H9 (cell line): ENCODE measurements around the gene TBC1D22A. TPM values are rescaled to one million over a fixed set of nuclear protein-coding genes. Genes with fewer than 3 reads are reported as not detected.

Experiments
- DNase-seq: peaks from one replicate; pipeline ENCODE4 v3.0.0-alpha.2; 2017
- H2AFZ ChIP-seq: one replicate; pipeline ENCODE4 v1.6.1; 2013; ENCODE audit warnings: mild to moderate bottlenecking, low read length, control low read depth, moderate library complexity
- H2AK5ac ChIP-seq: 2 replicates; pipeline ENCODE4 v1.6.1; 2013; ENCODE audit warnings: low read length, control low read depth, mixed read lengths; ENCODE audit not compliant: insufficient read length
- H2BK120ac ChIP-seq: one replicate; pipeline ENCODE4 v1.6.1; 2013; ENCODE audit warnings: low read depth, mild to moderate bottlenecking, low read length, control low read depth, inconsistent platforms; ENCODE audit not compliant: poor library complexity, severe bottlenecking
- H2BK12ac ChIP-seq: 2 replicates; pipeline ENCODE4 v1.6.1; 2013; ENCODE audit warnings: low read length, control low read depth, mixed read lengths, low read depth; ENCODE audit not compliant: insufficient read length
- H2BK15ac ChIP-seq: 2 replicates; pipeline ENCODE4 v1.6.1; 2013; ENCODE audit warnings: low read depth, low read length, control low read depth
- H2BK20ac ChIP-seq: one replicate; pipeline ENCODE4 v1.6.1; 2013; ENCODE audit warnings: low read depth, mild to moderate bottlenecking, low read length, control low read depth, inconsistent platforms; ENCODE audit not compliant: poor library complexity, severe bottlenecking
- H2BK5ac ChIP-seq: 2 replicates; pipeline ENCODE4 v1.6.1; 2013; ENCODE audit warnings: low read length, control low read depth, mixed read lengths; ENCODE audit not compliant: insufficient read length
- H3K14ac ChIP-seq: 2 replicates; pipeline ENCODE4 v1.6.1; 2013; ENCODE audit warnings: low read length, control low read depth; ENCODE audit not compliant: insufficient read depth
- H3K18ac ChIP-seq: 2 replicates; pipeline ENCODE4 v1.6.1; 2013; ENCODE audit warnings: low read depth, mild to moderate bottlenecking, mixed read lengths, low read length, control low read depth; ENCODE audit not compliant: insufficient read length
- H3K23ac ChIP-seq: 2 replicates; pipeline ENCODE4 v1.6.1; 2013; ENCODE audit warnings: low read length, control low read depth, mixed read lengths, low read depth; ENCODE audit not compliant: insufficient read length
- H3K23me2 ChIP-seq: 2 replicates; pipeline ENCODE4 v1.6.1; 2013; ENCODE audit warnings: low read depth, mild to moderate bottlenecking, mixed read lengths, low read length, control low read depth; ENCODE audit not compliant: insufficient read length, poor library complexity, severe bottlenecking
- H3K27ac ChIP-seq: 2 replicates; pipeline ENCODE4 v1.5.1; 2013; ENCODE audit warnings: low read length, control low read depth, mixed read lengths, low read depth; ENCODE audit not compliant: insufficient read length
- H3K27me3 ChIP-seq: 2 replicates; pipeline ENCODE4 v1.6.1; 2013; ENCODE audit warnings: low read length, control low read depth, inconsistent platforms; ENCODE audit not compliant: insufficient read depth
- H3K4ac ChIP-seq: 2 replicates; pipeline ENCODE4 v1.6.1; 2013; ENCODE audit warnings: low read depth, mild to moderate bottlenecking, control low read depth, inconsistent platforms, low read length, moderate library complexity
- H3K4me1 ChIP-seq: 2 replicates; pipeline ENCODE4 v1.6.1; 2013; ENCODE audit warnings: low read length, control low read depth, inconsistent platforms; ENCODE audit not compliant: insufficient read depth
- H3K4me2 ChIP-seq: 2 replicates; pipeline ENCODE4 v1.6.1; 2013; ENCODE audit warnings: low read length, control low read depth, mixed read lengths; ENCODE audit not compliant: insufficient read length, insufficient read depth
- H3K56ac ChIP-seq: 2 replicates; pipeline ENCODE4 v1.6.1; 2013; ENCODE audit warnings: low read depth, mild to moderate bottlenecking, mixed read lengths, low read length, control low read depth; ENCODE audit not compliant: insufficient read length
- H3K79me1 ChIP-seq: 2 replicates; pipeline ENCODE4 v1.6.1; 2013; ENCODE audit warnings: low read depth, mild to moderate bottlenecking, moderate library complexity, low read length, control low read depth, inconsistent platforms; ENCODE audit not compliant: insufficient read depth, poor library complexity, severe bottlenecking
- H3K79me2 ChIP-seq: 2 replicates; pipeline ENCODE4 v1.6.1; 2013; ENCODE audit warnings: low read length, control low read depth, inconsistent platforms; ENCODE audit not compliant: insufficient read depth
- H3K9ac ChIP-seq: 2 replicates; pipeline ENCODE4 v1.6.1; 2013; ENCODE audit warnings: low read length, control low read depth, mixed read lengths; ENCODE audit not compliant: insufficient read length; ENCODE audit errors: extremely low read depth
- H3K9me3 ChIP-seq: one replicate; pipeline ENCODE4 v1.6.1; 2013; ENCODE audit warnings: low read depth, low read length, inconsistent platforms; ENCODE audit not compliant: control insufficient read depth
- H3T11ph ChIP-seq: one replicate; pipeline ENCODE4 v1.6.1; 2013; ENCODE audit warnings: mild to moderate bottlenecking, low read length, control low read depth, inconsistent platforms
- H4K20me1 ChIP-seq: one replicate; pipeline ENCODE4 v1.6.1; 2013; ENCODE audit not compliant: control insufficient read depth, insufficient read length, insufficient read depth
- H4K5ac ChIP-seq: 2 replicates; pipeline ENCODE4 v1.6.1; 2013; ENCODE audit warnings: low read depth, mild to moderate bottlenecking, mixed read lengths, low read length, control low read depth; ENCODE audit not compliant: insufficient read length
- H4K8ac ChIP-seq: replicated peaks from 2 replicates; pipeline ENCODE4 v1.6.1; 2013; ENCODE audit warnings: low read length, control low read depth, mixed read lengths, low read depth; ENCODE audit not compliant: insufficient read length
- H4K91ac ChIP-seq: 2 replicates; pipeline ENCODE4 v1.6.1; 2013; ENCODE audit warnings: low read depth, mild to moderate bottlenecking, moderate library complexity, mixed read lengths, low read length, control low read depth; ENCODE audit not compliant: insufficient read length
- H3K27ac Mint-ChIP-seq, 3 experiments: 2 replicates in 2 of 3; 3 replicates in 1 of 3; pipeline ENCODE4 v1.8.0; 2020 to 2021; ENCODE audit warnings: mixed read lengths in 3 of 3, mild to moderate bottlenecking in 1 of 3, moderate library complexity in 1 of 3
- H3K27me3 Mint-ChIP-seq: 2 replicates; pipeline ENCODE4 v1.8.0; 2021; ENCODE audit warnings: low read depth, mild to moderate bottlenecking, moderate library complexity, mixed read lengths
- H3K36me3 Mint-ChIP-seq, 3 experiments: 2 replicates in 2 of 3; 3 replicates in 1 of 3; pipeline ENCODE4 v1.8.0; 2020 to 2021; ENCODE audit warnings: low read depth in 3 of 3, mixed read lengths in 3 of 3; ENCODE audit not compliant: insufficient read depth in 1 of 3
- H3K4me1 Mint-ChIP-seq, 2 experiments: 2 replicates each; pipeline ENCODE4 v1.8.0; 2020; ENCODE audit warnings: mixed read lengths in 2 of 2
- H3K4me3 Mint-ChIP-seq, 2 experiments: 2 replicates in 1 of 2; 3 replicates in 1 of 2; pipeline ENCODE4 v1.8.0; 2020 to 2021; ENCODE audit warnings: mild to moderate bottlenecking in 2 of 2, mixed read lengths in 2 of 2, moderate library complexity in 1 of 2
- H3K9me3 Mint-ChIP-seq, 2 experiments: 2 replicates in 1 of 2; 3 replicates in 1 of 2; pipeline ENCODE4 v1.8.0; 2020; ENCODE audit warnings: mild to moderate bottlenecking in 2 of 2, mixed read lengths in 2 of 2, moderate library complexity in 1 of 2
- WGBS: extraction: QIAGEN DNeasy Blood & Tissue Kit; methylation state at CpG from one replicate; pipeline ENCODE4 v1.1.7; 2013; ENCODE audit warnings: missing lambda C conversion rate, low lambda C conversion rate, mixed read lengths; ENCODE audit not compliant: insufficient read length; ENCODE audit errors: extremely low coverage; 5-methylcytosine and 5-hydroxymethylcytosine counted together
- total RNA-seq: library from RNA; stranded (reverse); gene quantifications from 2 replicates; pipeline ENCODE4 v1.2.1, GENCODE V29; 2021
- TF ChIP-seq, protein P1 (sequence below): fragments of 200-600 bp; sonication (generic); conservative IDR thresholded peaks from 3 replicates; pipeline ENCODE4 v1.8.0; 2021; ENCODE audit warnings: antibody characterized with exemption, mild to moderate bottlenecking

The TBC1D22A gene
- total RNA-seq, 1 experiment from 2014 or later, result 20.8 TPM

- Mint-ChIP-seq H3K4me1 (peaks cover 20 to 26% of the 10 kb centered on the region in 2 experiments), H3K27me3 (no peaks in the 10 kb centered on the region), H3K4me3 (no peak overlapping the region), H3K9me3 (no peaks in the 10 kb centered on the region), H3K27ac (peak overlapping the region in 1 of 3 experiments; percentile 28; a peak in 1 of 7 replicates), H3K36me3 (peaks cover 0 to 4% (median 3%) of the 10 kb centered on the region in 3 experiments; a peak in 1 of 7 replicates)
- no peaks in the 10 kb centered on the region; the same call in 1 of the 2 replicates for H3K4me1 ChIP-seq
- TF ChIP-seq, protein P1, sequence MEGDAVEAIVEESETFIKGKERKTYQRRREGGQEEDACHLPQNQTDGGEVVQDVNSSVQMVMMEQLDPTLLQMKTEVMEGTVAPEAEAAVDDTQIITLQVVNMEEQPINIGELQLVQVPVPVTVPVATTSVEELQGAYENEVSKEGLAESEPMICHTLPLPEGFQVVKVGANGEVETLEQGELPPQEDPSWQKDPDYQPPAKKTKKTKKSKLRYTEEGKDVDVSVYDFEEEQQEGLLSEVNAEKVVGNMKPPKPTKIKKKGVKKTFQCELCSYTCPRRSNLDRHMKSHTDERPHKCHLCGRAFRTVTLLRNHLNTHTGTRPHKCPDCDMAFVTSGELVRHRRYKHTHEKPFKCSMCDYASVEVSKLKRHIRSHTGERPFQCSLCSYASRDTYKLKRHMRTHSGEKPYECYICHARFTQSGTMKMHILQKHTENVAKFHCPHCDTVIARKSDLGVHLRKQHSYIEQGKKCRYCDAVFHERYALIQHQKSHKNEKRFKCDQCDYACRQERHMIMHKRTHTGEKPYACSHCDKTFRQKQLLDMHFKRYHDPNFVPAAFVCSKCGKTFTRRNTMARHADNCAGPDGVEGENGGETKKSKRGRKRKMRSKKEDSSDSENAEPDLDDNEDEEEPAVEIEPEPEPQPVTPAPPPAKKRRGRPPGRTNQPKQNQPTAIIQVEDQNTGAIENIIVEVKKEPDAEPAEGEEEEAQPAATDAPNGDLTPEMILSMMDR, result no peak
- no peak overlapping the region for H3K4ac ChIP-seq
- no peak for DNase-seq
- H3K9ac ChIP-seq, result no peak overlapping the region
- no peak overlapping the region for H3K27ac ChIP-seq
- H2BK15ac ChIP-seq, result no peak overlapping the region
- no peak overlapping the region for H2AK5ac ChIP-seq
- H4K8ac ChIP-seq, result no peak overlapping the region
- no peaks in the 10 kb centered on the region for H3K27me3 ChIP-seq
- H3K79me2 ChIP-seq, result no peaks in the 10 kb centered on the region; the same call in 1 of the 2 replicates
- no peak overlapping the region for H3K56ac ChIP-seq
- no peak overlapping the region for H2BK120ac ChIP-seq
- WGBS, result no CpG with 5 or more reads among the region's 17 CpGs
- no peaks in the 10 kb centered on the region for H4K20me1 ChIP-seq
- H3T11ph ChIP-seq, result no peak overlapping the region
- no peak overlapping the region for H2BK12ac ChIP-seq
- no peak overlapping the region for H4K91ac ChIP-seq
- H3K18ac ChIP-seq, result no peak overlapping the region
- H2AFZ ChIP-seq, result no peak overlapping the region
- H3K14ac ChIP-seq, result no peak overlapping the region; the same call in 1 of the 2 replicates
- H3K4me2 ChIP-seq, result no peak overlapping the region
- no peaks in the 10 kb centered on the region for H3K9me3 ChIP-seq
- H3K23me2 ChIP-seq, result no peaks in the 10 kb centered on the region
- H2BK5ac ChIP-seq, result no peak overlapping the region
- no peaks in the 10 kb centered on the region for H3K79me1 ChIP-seq
- no peak overlapping the region for H4K5ac ChIP-seq
- no peak overlapping the region for H3K23ac ChIP-seq
- H2BK20ac ChIP-seq, result no peak overlapping the region
Observed at GRCh38 chr22:46971099-46971763, 208.8 kb downstream of the TBC1D22A start.
